Breast epithelium (tissue), 4 donors: Measurements from ENCODE around the gene MRTFA. TPM values are rescaled to one million over a fixed set of nuclear protein-coding genes. Genes with fewer than 3 reads are reported as not detected.

Experiments
- DNase-seq, 2 donors: peaks; one replicate each; pipeline ENCODE4 v3.0.0-alpha.2; 2019; ENCODE audit warnings: low spot score in 2 of 2
- H3K27ac ChIP-seq, 2 donors: fragments of 200-600 bp; sonication (generic) in 1 of 2; one replicate each; pipeline ENCODE4 v1.5.1; 2016 to 2019; ENCODE audit warnings: mild to moderate bottlenecking in 1 of 2
- H3K27me3 ChIP-seq, 2 donors: fragments of 200-600 bp; sonication (generic) in 1 of 2; one replicate each; pipeline versions ENCODE4 v1.5.1 to v1.6.0; 2017 to 2019; ENCODE audit warnings: control low read depth in 1 of 2, mild to moderate bottlenecking in 1 of 2
- H3K36me3 ChIP-seq: fragments of 200-600 bp; one replicate; pipeline ENCODE4 v1.5.1; 2019
- H3K4me1 ChIP-seq, 2 donors: fragments of 200-600 bp; sonication (generic); one replicate each; pipeline ENCODE4 v1.5.1; 2016 to 2019; ENCODE audit warnings: control low read depth in 1 of 2
- H3K4me3 ChIP-seq, 3 donors: fragments of 200-600 bp; sonication (generic); 1 replicate in 2 of 3; 2 replicates in 1 of 3; pipeline ENCODE4 v1.5.1; 2016 to 2019; ENCODE audit warnings: mild to moderate bottlenecking in 3 of 3, moderate library complexity in 2 of 3
- H3K9me3 ChIP-seq, 2 donors: fragments of 200-600 bp; sonication (generic) in 1 of 2; one replicate each; pipeline ENCODE4 v1.5.1; 2016 to 2019; ENCODE audit warnings: control low read depth in 1 of 2
- CTCF ChIP-seq, 3 donors: fragments of 450-650 bp; IDR thresholded peaks; one replicate each; pipeline ENCODE4 v1.5.1; 2016 to 2017; ENCODE audit warnings: antibody characterized with exemption in 3 of 3, mild to moderate bottlenecking in 3 of 3, moderate library complexity in 3 of 3
- POLR2A ChIP-seq: fragments of 450-650 bp; IDR thresholded peaks from one replicate; pipeline ENCODE4 v1.6.1; 2016; ENCODE audit warnings: antibody characterized with exemption, mild to moderate bottlenecking, moderate library complexity
- POLR2AphosphoS5 ChIP-seq, 3 donors: sonication (generic); formaldehyde crosslinking; IDR thresholded peaks; one replicate each; pipeline ENCODE4 v1.6.1; 2017; ENCODE audit warnings: antibody characterized with exemption in 3 of 3
- intact Hi-C: fragments of 100-400 bp; cut with DNase I; formaldehyde crosslinking; loops from one replicate; pipeline ENCODE4 v1.15.1; 2023; ENCODE audit warnings: low total_unique reads
- total RNA-seq, 3 donors: library from RNA; depleted of rRNA; stranded (reverse); fragments of >200 nt; gene quantifications; one replicate each; pipeline ENCODE4 v1.1.0, GENCODE V29; 2016

The MRTFA gene
- total RNA-seq, 3 donors from 2014 or later: 47.0 to 69.2 (median 65.7) TPM

GRCh38 chr22:40361100-40361499, 275.4 kb downstream of the MRTFA start:
- H3K27ac ChIP-seq: no peak overlapping the region
- H3K9me3 ChIP-seq: no peaks in the 10 kb centered on the region
- no peak for DNase-seq
- no peaks in the 10 kb centered on the region for H3K27me3 ChIP-seq
- H3K4me3 ChIP-seq: no peak overlapping the region
- H3K36me3 ChIP-seq: peaks cover 13% of the 10 kb centered on the region
- intact Hi-C loops: no loop called here
- no peaks in the 10 kb centered on the region for H3K4me1 ChIP-seq
- TF ChIP-seq POLR2AphosphoS5 (IDR thresholded peaks at IDR 0.05) (no peak), CTCF (IDR thresholded peaks at IDR 0.05) (no peak), POLR2A (no peak)

Other genes with a start within 250 kb of the MRTFA start
- gene MCHR1, start 42.8 kb upstream of the MRTFA start, total RNA-seq: not detected
- gene SLC25A17, start 182.6 kb upstream of the MRTFA start, total RNA-seq: 10 to 100 TPM; 18.1 to 23.3 (median 19.0) TPM
- gene ST13, start 219.9 kb upstream of the MRTFA start, total RNA-seq: 100 to 1,000 TPM; 162 to 248 (median 190) TPM
- 10 to 100 TPM; 11.5 to 13.8 (median 12.0) TPM for gene XPNPEP3, start 220.4 kb upstream of the MRTFA start, total RNA-seq
- not detected for gene DNAJB7, start 225.4 kb upstream of the MRTFA start, total RNA-seq